HepG2 (cell line): Measurements from ENCODE around the gene RELB. TPM values are rescaled to one million over a fixed set of nuclear protein-coding genes. Genes with fewer than 3 reads are reported as not detected.

Experiments
- AKNA ChIP-seq: sonication (generic); formaldehyde crosslinking; IDR thresholded peaks from 2 replicates; pipeline ENCODE4 v1.4.0; 2020; ENCODE audit warnings: missing genetic modification reagents, borderline replicate concordance
- ELF1 ChIP-seq: sonication (generic); formaldehyde crosslinking; IDR thresholded peaks from 2 replicates; pipeline ENCODE4 v1.4.0; 2020; ENCODE audit warnings: missing genetic modification reagents
- HMG20A ChIP-seq: IDR thresholded peaks from 2 replicates; pipeline ENCODE4 v1.6.1; 2016; ENCODE audit warnings: borderline replicate concordance
- HMGXB3 ChIP-seq: sonication (generic); formaldehyde crosslinking; IDR thresholded peaks from 2 replicates; pipeline ENCODE4 v1.4.0; 2020; ENCODE audit warnings: missing genetic modification reagents, borderline replicate concordance
- MAFG ChIP-seq: sonication (generic); formaldehyde crosslinking; IDR thresholded peaks from 2 replicates; pipeline ENCODE4 v1.5.1; 2020; ENCODE audit warnings: mild to moderate bottlenecking, missing genetic modification reagents
- SP5 ChIP-seq: IDR thresholded peaks from 2 replicates; pipeline ENCODE4 v1.6.1; 2016; ENCODE audit warnings: low read depth, borderline replicate concordance
- THAP8 ChIP-seq: sonication (generic); formaldehyde crosslinking; IDR thresholded peaks from 2 replicates; pipeline ENCODE4 v1.5.1; 2020; ENCODE audit warnings: missing genetic modification reagents, mild to moderate bottlenecking, borderline replicate concordance
- ZBTB4 ChIP-seq: sonication (generic); formaldehyde crosslinking; IDR thresholded peaks from 2 replicates; pipeline ENCODE4 v1.4.0; 2020; ENCODE audit warnings: missing genetic modification reagents, mild to moderate bottlenecking, borderline replicate concordance
- ZNF574 ChIP-seq: sonication (generic); formaldehyde crosslinking; IDR thresholded peaks from 2 replicates; pipeline ENCODE4 v1.4.0; 2020; ENCODE audit warnings: missing genetic modification reagents
- polyA plus RNA-seq, 8 experiments: library from polyadenylated mRNA; depleted of rRNA in 3 of 8; stranded (reverse) in 7 of 8; unstranded in 1 of 8; fragments of >200 nt; fragmentation: Illumina TruSeq in 4 of 8; extraction: Trizol in 4 of 8; gene quantifications; 2 replicates each; pipeline versions ENCODE4 v1.2.1 to v1.2.3, GENCODE V29; 2011 to 2016; ENCODE audit warnings: low read depth in 4 of 8, missing spikeins in 1 of 8, mixed read lengths in 1 of 8; ENCODE audit not compliant: insufficient read depth in 1 of 8
- total RNA-seq, 5 experiments: library from RNA; depleted of rRNA; stranded (reverse); fragments of >200 nt; fragmentation: Illumina TruSeq; extraction: Trizol; gene quantifications; 2 replicates each; pipeline ENCODE4 v1.2.3, GENCODE V29; 2016; ENCODE audit warnings: low read depth in 1 of 5

RELB gene
- total and polyA plus RNA-seq, 2 of the 13 experiments (the other 11 are each of a cell fraction or from before 2014, with no cell fraction given): 1.9 to 3.5 TPM

GRCh38 chr19:45001087-45001739 is at the start of gene RELB (continued):
- TF ChIP-seq AKNA (CRISPR knock-in tag) (no peak), SP5 (CRISPR knock-in tag) (peak; percentile 59), ELF1 (0 out of 2 replicates have a peak, but pooled peaks have one; percentile 17), MAFG (CRISPR knock-in tag) (no peak), HMG20A (CRISPR knock-in tag) (no peak), ZBTB4 (CRISPR knock-in tag) (no peak), ZNF574 (peak; percentile 49), HMGXB3 (CRISPR knock-in tag) (no peak), THAP8 (CRISPR knock-in tag) (no peak)
